Uterus (tissue), 4 donors: Measurements from ENCODE around the gene PSPH. TPM values are rescaled to one million over a fixed set of nuclear protein-coding genes. Genes with fewer than 3 reads are reported as not detected.

Experiments
- DNase-seq, 2 donors: peaks; one replicate each; pipeline ENCODE4 v3.0.0-alpha.2; 2019 to 2020
- H3K27ac ChIP-seq, 2 donors: fragments of 200-600 bp; sonication (generic); 1 replicate in 1 of 2; 2 replicates in 1 of 2; pipeline ENCODE4 v1.5.1; 2016 to 2018
- H3K27me3 ChIP-seq, 2 donors: fragments of 200-600 bp; sonication (generic); one replicate each; pipeline ENCODE4 v1.5.1; 2018 to 2019; ENCODE audit warnings: control low read depth in 1 of 2
- H3K36me3 ChIP-seq, 2 donors: fragments of 200-600 bp; sonication (generic); one replicate each; pipeline ENCODE4 v1.5.1; 2019; ENCODE audit warnings: control low read depth in 1 of 2
- H3K4me1 ChIP-seq, 2 donors: fragments of 200-600 bp; sonication (generic); one replicate each; pipeline ENCODE4 v1.5.1; 2018 to 2019; ENCODE audit warnings: control low read depth in 1 of 2
- H3K4me3 ChIP-seq, 2 donors: fragments of 200-600 bp; sonication (generic); 1 replicate in 1 of 2; 2 replicates in 1 of 2; pipeline ENCODE4 v1.5.1; 2018 to 2019; ENCODE audit warnings: mild to moderate bottlenecking in 1 of 2
- H3K9me3 ChIP-seq, 2 donors: fragments of 200-600 bp; sonication (generic); one replicate each; pipeline ENCODE4 v1.5.1; 2019; ENCODE audit warnings: control low read depth in 1 of 2
- POLR2A ChIP-seq, 2 donors: fragments of 450-650 bp; IDR thresholded peaks; one replicate each; pipeline ENCODE4 v1.6.1; 2016; ENCODE audit warnings: antibody characterized with exemption in 2 of 2, mild to moderate bottlenecking in 1 of 2, moderate library complexity in 1 of 2
- intact Hi-C: fragments of 100-400 bp; cut with DNase I; formaldehyde crosslinking; loops from one replicate; pipeline ENCODE4 v1.15.1; 2023; ENCODE audit warnings: low total_unique reads
- total RNA-seq, 4 donors: library from RNA; depleted of rRNA in 3 of 4; stranded (reverse); fragments of >200 nt in 3 of 4; gene quantifications; one replicate each; pipeline versions ENCODE4 v1.1.0 to v1.2.4, GENCODE V29; 2014 to 2023
- TF ChIP-seq, protein P1 (sequence below), 4 experiments: fragments of 200-600 bp in 2 of 4; fragments of 450-650 bp in 2 of 4; sonication (generic) in 2 of 4; IDR thresholded peaks; one replicate each; pipeline ENCODE4 v1.5.1; 2016 to 2019; ENCODE audit warnings: antibody characterized with exemption in 4 of 4, mild to moderate bottlenecking in 2 of 4, moderate library complexity in 1 of 4
- donor health status: DM: yes; HTN: yes; CAD: no.

Gene PSPH
- total RNA-seq, 4 donors from 2014 or later: 4.5 to 25.6 (median 16.7) TPM

DNA sequence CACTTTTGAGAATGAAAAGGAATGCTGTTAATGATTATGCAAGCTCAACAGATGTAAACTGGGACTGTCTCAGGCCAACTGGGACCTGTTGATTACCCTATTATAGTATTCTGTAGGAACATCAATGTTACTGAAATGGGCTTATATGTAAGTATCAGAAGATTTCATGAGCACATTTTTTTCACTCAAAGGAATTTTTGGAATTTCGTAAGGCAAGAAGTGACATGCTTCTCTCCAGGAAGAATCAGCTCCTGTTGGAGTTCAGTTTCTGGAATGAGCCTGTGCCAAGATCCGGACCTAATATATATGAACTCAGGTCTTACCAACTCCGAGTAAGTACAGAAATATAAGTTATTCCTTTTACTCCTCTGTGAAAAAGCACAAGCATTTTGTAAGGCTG is 67.7 kb downstream of the PSPH start:
- no peaks in the 10 kb centered on the region for H3K4me1 ChIP-seq
- no peak overlapping the region for H3K4me3 ChIP-seq
- intact Hi-C loops: no loop called here
- TF ChIP-seq, protein P1, sequence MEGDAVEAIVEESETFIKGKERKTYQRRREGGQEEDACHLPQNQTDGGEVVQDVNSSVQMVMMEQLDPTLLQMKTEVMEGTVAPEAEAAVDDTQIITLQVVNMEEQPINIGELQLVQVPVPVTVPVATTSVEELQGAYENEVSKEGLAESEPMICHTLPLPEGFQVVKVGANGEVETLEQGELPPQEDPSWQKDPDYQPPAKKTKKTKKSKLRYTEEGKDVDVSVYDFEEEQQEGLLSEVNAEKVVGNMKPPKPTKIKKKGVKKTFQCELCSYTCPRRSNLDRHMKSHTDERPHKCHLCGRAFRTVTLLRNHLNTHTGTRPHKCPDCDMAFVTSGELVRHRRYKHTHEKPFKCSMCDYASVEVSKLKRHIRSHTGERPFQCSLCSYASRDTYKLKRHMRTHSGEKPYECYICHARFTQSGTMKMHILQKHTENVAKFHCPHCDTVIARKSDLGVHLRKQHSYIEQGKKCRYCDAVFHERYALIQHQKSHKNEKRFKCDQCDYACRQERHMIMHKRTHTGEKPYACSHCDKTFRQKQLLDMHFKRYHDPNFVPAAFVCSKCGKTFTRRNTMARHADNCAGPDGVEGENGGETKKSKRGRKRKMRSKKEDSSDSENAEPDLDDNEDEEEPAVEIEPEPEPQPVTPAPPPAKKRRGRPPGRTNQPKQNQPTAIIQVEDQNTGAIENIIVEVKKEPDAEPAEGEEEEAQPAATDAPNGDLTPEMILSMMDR (IDR thresholded peaks at IDR 0.05): no peak
- TF ChIP-seq POLR2A (IDR thresholded peaks at IDR 0.05): no peak
- H3K27ac ChIP-seq: no peak overlapping the region
- H3K9me3 ChIP-seq: no peaks in the 10 kb centered on the region
- no peaks in the 10 kb centered on the region for H3K27me3 ChIP-seq
- no peak for DNase-seq
- H3K36me3 ChIP-seq: no peaks in the 10 kb centered on the region

DNA sequence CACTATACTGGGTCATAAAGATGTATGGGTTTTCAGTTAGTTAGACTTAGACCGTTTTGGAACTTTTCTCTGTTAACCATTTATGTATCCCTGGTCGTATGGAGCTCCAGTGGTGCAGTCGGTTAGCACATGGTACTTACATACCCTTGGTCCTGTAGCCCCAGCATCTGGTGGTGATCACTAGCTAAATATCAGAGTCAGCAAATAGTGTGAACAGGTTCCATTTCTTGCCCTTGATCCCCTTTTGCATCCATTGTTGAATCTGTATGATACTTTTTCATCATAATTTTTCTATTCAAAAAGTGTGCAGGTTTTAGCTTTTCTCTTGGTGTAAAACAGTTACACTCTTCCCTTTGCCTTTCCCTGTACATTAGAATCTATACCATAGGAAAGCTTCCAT is 71.0 kb downstream of the PSPH start:
- no peak overlapping the region for H3K27ac ChIP-seq
- no peaks in the 10 kb centered on the region for H3K9me3 ChIP-seq
- no peak overlapping the region for H3K4me3 ChIP-seq
- TF ChIP-seq, protein P1 (IDR thresholded peaks at IDR 0.05): no peak
- no peak for TF ChIP-seq POLR2A (IDR thresholded peaks at IDR 0.05)
- no peaks in the 10 kb centered on the region for H3K4me1 ChIP-seq
- no peaks in the 10 kb centered on the region for H3K27me3 ChIP-seq
- intact Hi-C loops: no loop called here
- H3K36me3 ChIP-seq: no peaks in the 10 kb centered on the region
- DNase-seq: no peak

DNA sequence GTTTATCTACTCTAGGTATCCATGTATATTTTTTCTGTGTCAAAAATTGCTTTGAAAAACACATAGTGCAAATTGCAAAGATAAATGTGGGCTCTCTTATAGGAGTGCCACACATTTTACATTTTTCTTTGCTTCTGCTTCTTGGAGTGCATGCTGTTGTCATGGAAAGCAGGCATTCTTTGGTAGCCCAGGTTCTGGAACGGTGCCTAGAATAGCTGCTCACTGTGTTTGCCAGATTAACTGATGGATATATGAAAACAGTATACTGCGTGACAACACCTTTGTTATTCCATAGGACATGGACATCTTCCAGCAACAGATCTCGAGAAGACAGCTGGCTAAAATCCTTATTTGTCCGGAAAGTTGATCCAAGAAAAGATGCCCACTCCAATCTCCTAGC is 73.4 kb downstream of the PSPH start:
- no peaks in the 10 kb centered on the region for H3K36me3 ChIP-seq
- no peaks in the 10 kb centered on the region for H3K27me3 ChIP-seq
- no peaks in the 10 kb centered on the region for H3K4me1 ChIP-seq
- no peak for DNase-seq
- TF ChIP-seq POLR2A (IDR thresholded peaks at IDR 0.05): no peak
- TF ChIP-seq, protein P1 (IDR thresholded peaks at IDR 0.05): no peak
- H3K9me3 ChIP-seq: no peaks in the 10 kb centered on the region
- H3K4me3 ChIP-seq: no peak overlapping the region
- intact Hi-C loops: no loop called here
- H3K27ac ChIP-seq: no peak overlapping the region

DNA sequence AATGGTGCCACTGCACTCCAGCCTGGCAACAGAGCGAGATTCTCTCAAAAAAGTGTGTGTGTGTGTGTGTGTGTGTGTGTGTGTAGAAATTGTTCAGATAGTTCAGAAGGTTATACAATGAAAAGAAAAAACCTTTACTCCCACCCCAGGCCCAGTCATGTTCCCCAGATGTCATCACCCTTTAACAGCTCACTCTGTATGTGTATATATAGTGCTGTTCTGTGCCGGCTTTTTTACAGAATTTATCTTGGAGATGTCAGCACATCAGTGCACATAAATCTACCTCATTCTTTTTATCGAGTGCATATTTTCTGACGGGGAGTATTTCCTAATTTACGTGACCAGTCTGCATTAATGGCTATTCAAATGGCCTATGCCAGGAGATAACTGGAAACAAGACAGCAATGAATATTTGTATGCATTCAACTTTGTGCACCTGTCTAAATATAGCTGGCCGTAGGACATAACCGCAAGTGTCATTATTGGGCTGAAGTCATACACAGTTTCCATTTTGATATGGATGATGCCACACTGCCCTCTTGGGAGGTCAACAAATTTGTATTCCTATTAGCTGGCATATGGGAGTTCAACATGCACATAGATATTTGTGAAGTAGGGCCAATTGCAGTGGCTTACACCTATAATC is 75.1 kb downstream of the PSPH start:
- no peak for TF ChIP-seq POLR2A (IDR thresholded peaks at IDR 0.05)
- TF ChIP-seq, protein P1 (IDR thresholded peaks at IDR 0.05): no peak
- no peaks in the 10 kb centered on the region for H3K4me1 ChIP-seq
- DNase-seq: no peak
- no peaks in the 10 kb centered on the region for H3K36me3 ChIP-seq
- H3K27me3 ChIP-seq: no peaks in the 10 kb centered on the region
- intact Hi-C loops: no loop called here
- H3K27ac ChIP-seq: no peak overlapping the region
- H3K4me3 ChIP-seq: no peak overlapping the region
- H3K9me3 ChIP-seq: no peaks in the 10 kb centered on the region

DNA sequence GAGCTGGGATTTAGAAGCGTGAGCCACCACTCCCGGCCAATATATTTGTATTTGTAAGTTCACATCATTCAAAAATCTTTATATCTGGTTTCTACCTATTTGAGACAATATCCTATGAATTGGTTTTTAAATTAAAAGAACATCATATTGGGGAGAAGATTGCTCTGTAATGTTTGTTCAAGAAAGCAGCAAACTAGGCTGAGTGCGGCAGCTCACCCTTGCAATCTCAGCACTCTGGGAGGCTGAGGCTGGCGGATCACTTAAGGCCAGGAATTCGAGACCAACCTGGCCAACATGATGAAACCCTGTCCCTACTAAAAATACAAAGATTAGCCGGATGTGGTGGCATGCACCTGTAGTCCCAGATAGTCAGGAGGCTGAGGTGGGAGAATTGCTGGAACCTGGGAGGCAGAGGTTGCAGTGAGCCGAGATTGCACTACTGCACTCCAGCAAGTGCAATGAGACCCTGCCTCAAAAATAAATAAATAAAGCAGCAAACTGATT is 77.4 kb downstream of the PSPH start:
- H3K4me3 ChIP-seq: no peak overlapping the region
- no peak for TF ChIP-seq POLR2A (IDR thresholded peaks at IDR 0.05)
- TF ChIP-seq, protein P1 (IDR thresholded peaks at IDR 0.05): no peak
- no peaks in the 10 kb centered on the region for H3K27me3 ChIP-seq
- no peaks in the 10 kb centered on the region for H3K4me1 ChIP-seq
- intact Hi-C loops: no loop called here
- H3K9me3 ChIP-seq: no peaks in the 10 kb centered on the region
- no peaks in the 10 kb centered on the region for H3K36me3 ChIP-seq
- no peak for DNase-seq
- no peak overlapping the region for H3K27ac ChIP-seq
